DND-41 (cell line): ENCODE data around the gene CREBBP.

Source experiments
- ATAC-seq: fragments of 200-7000 bp; cut with Tn5 transposase; 3 replicates; pipeline ENCODE4 v1.9.1; 2021; ENCODE audit warnings: low read depth; ENCODE audit not compliant: insufficient read depth
- DNase-seq: peaks from one replicate; pipeline ENCODE4 v3.0.0-alpha.2; 2020
- H2AFZ ChIP-seq: 2 replicates; pipeline ENCODE4 v1.6.0; 2012; ENCODE audit warnings: low read depth, low read length
- H3K27ac ChIP-seq: 2 replicates; pipeline ENCODE4 v1.5.1; 2012; ENCODE audit warnings: low read length, inconsistent platforms
- H3K27me3 ChIP-seq: fragments of 200-600 bp; sonication (generic); 2 replicates; pipeline ENCODE4 v1.6.0; 2012; ENCODE audit warnings: low read length, mild to moderate bottlenecking, inconsistent platforms; ENCODE audit not compliant: insufficient read depth, poor library complexity
- H3K36me3 ChIP-seq: 2 replicates; pipeline ENCODE4 v1.5.1; 2012; ENCODE audit warnings: low read length, inconsistent platforms; ENCODE audit not compliant: insufficient read depth
- H3K4me1 ChIP-seq: 2 replicates; pipeline ENCODE4 v1.5.1; 2012; ENCODE audit warnings: mild to moderate bottlenecking, low read length; ENCODE audit not compliant: insufficient read depth
- H3K4me2 ChIP-seq: 2 replicates; pipeline ENCODE4 v1.6.0; 2012; ENCODE audit warnings: mild to moderate bottlenecking, moderate library complexity, low read length, inconsistent platforms; ENCODE audit not compliant: insufficient read depth
- H3K4me3 ChIP-seq, 2 experiments: fragments of 200-600 bp in 1 of 2; shearing (Covaris generic) in 1 of 2; 2 replicates each; pipeline ENCODE4 v1.5.1; 2012 to 2016; ENCODE audit warnings: inconsistent platforms in 2 of 2, low read length in 2 of 2, mild to moderate bottlenecking in 2 of 2, low read depth in 1 of 2, moderate library complexity in 1 of 2
- H3K79me2 ChIP-seq: 2 replicates; pipeline ENCODE4 v1.6.0; 2012; ENCODE audit warnings: low read length, inconsistent platforms; ENCODE audit not compliant: insufficient read depth
- H3K9ac ChIP-seq: 2 replicates; pipeline ENCODE4 v1.6.0; 2012; ENCODE audit warnings: low read depth, mild to moderate bottlenecking, inconsistent platforms, low read length, moderate library complexity
- H3K9me3 ChIP-seq: 2 replicates; pipeline ENCODE4 v1.5.1; 2012; ENCODE audit warnings: low read length, moderate library complexity, mild to moderate bottlenecking, inconsistent platforms; ENCODE audit not compliant: insufficient read depth, severe bottlenecking
- H4K20me1 ChIP-seq: 2 replicates; pipeline ENCODE4 v1.6.0; 2012; ENCODE audit warnings: low read length; ENCODE audit not compliant: insufficient read depth
- CTCF ChIP-seq: IDR thresholded peaks from 2 replicates; pipeline ENCODE4 v1.5.1; 2012; ENCODE audit warnings: borderline replicate concordance, low read length, moderate library complexity, mild to moderate bottlenecking; ENCODE audit not compliant: poor library complexity, severe bottlenecking; ENCODE audit errors: extremely low read depth
- EZH2 ChIP-seq: IDR thresholded peaks from 3 replicates; pipeline ENCODE4 v1.6.1; 2012; ENCODE audit warnings: borderline replicate concordance, low read depth, mild to moderate bottlenecking, moderate library complexity, low read length, inconsistent platforms; ENCODE audit not compliant: severe bottlenecking

Gene CREBBP

GRCh38 chr16:3773663-3774062 is 106.8 kb downstream of the CREBBP start:
- Histone ChIP-seq H3K9ac (no peak overlapping the region), H3K27me3 (no peaks in the 10 kb centered on the region), H3K79me2 (no peaks in the 10 kb centered on the region), H2AFZ (no peak overlapping the region), H4K20me1 (peaks cover 19% of the 10 kb centered on the region), H3K27ac (no peak overlapping the region), H3K4me1 (no peaks in the 10 kb centered on the region), H3K36me3 (peaks cover 91% of the 10 kb centered on the region), H3K4me2 (no peak overlapping the region), H3K4me3 (no peak overlapping the region), H3K9me3 (no peaks in the 10 kb centered on the region)
- no peak for TF ChIP-seq CTCF
- no peak for DNase-seq
- no peak for ATAC-seq

GRCh38 chr16:3771513-3771912 is 109.0 kb downstream of the CREBBP start:
- H3K36me3 ChIP-seq = peaks cover 95% of the 10 kb centered on the region
- H3K9ac ChIP-seq = no peak overlapping the region
- no peaks in the 10 kb centered on the region for H3K4me1 ChIP-seq
- no peak overlapping the region for H3K4me3 ChIP-seq
- H3K9me3 ChIP-seq = no peaks in the 10 kb centered on the region
- H3K27ac ChIP-seq = no peak overlapping the region
- TF ChIP-seq CTCF = no peak
- no peak for TF ChIP-seq EZH2
- peaks cover 19% of the 10 kb centered on the region; the same call in 1 of the 2 replicates for H4K20me1 ChIP-seq
- no peaks in the 10 kb centered on the region for H3K79me2 ChIP-seq
- no peaks in the 10 kb centered on the region for H3K27me3 ChIP-seq
- DNase-seq (no peak), ATAC-seq (no peak)
- H3K4me2 ChIP-seq = no peak overlapping the region
- H2AFZ ChIP-seq = no peak overlapping the region

GRCh38 chr16:3770530-3770929 is 110.0 kb downstream of the CREBBP start:
- Histone ChIP-seq H3K36me3 (peaks cover 95% of the 10 kb centered on the region), H4K20me1 (peaks cover 13% of the 10 kb centered on the region; the same call in 1 of the 2 replicates)

More at GRCh38 chr16:3770530-3770929, 110.0 kb downstream of the CREBBP start:
- Histone ChIP-seq H3K4me2 (no peak overlapping the region), H3K4me1 (no peaks in the 10 kb centered on the region), H3K27me3 (no peaks in the 10 kb centered on the region), H3K27ac (no peak overlapping the region), H3K9ac (no peak overlapping the region), H3K79me2 (no peaks in the 10 kb centered on the region), H3K4me3 (no peak overlapping the region), H2AFZ (no peak overlapping the region), H3K9me3 (no peaks in the 10 kb centered on the region)
- ATAC-seq (no peak), DNase-seq (no peak)
- TF ChIP-seq EZH2 (no peak), CTCF (no peak)
